Vagina (tissue), 2 donors: ENCODE data around the gene COL5A1.

Experiments used
- CTCF ChIP-seq, 3 experiments: fragments of 450-650 bp in 2 of 3; fragments of 200-600 bp in 1 of 3; sonication (generic) in 1 of 3; IDR thresholded peaks; one replicate each; pipeline ENCODE4 v1.5.1; 2017 to 2019; ENCODE audit warnings: antibody characterized with exemption in 3 of 3, mild to moderate bottlenecking in 2 of 3, moderate library complexity in 2 of 3
- POLR2A ChIP-seq, 2 donors: fragments of 450-650 bp; IDR thresholded peaks; one replicate each; pipeline ENCODE4 v1.6.1; 2017; ENCODE audit warnings: antibody characterized with exemption in 2 of 2, mild to moderate bottlenecking in 2 of 2, moderate library complexity in 2 of 2

- no peak for TF ChIP-seq POLR2A (IDR thresholded peaks at IDR 0.05)
- TF ChIP-seq CTCF (IDR thresholded peaks at IDR 0.05): no peak
These were observed 7.3 kb downstream of the COL5A1 start for GRCh38 chr9:134648701-134649530.
